ENCODE results near the gene OTOS. TPM values are rescaled to one million over a fixed set of nuclear protein-coding genes. Genes with fewer than 3 reads are reported as not detected.

Gene OTOS
- total and polyA plus RNA-seq, 2 of the 4 experiments (the other 2 are of a cell fraction) = 0.34 TPM; not detected in 1

GRCh38 chr2:240140920-240141319 is 462 bp upstream of the OTOS start:
- Histone ChIP-seq H4K5ac (ENCODE audit: low read depth, low read length) (no peak overlapping the region), H3K27ac (ENCODE audit: insufficient read depth, low read length) (no peak overlapping the region), H2BK120ac (ENCODE audit: low read depth, low read length) (no peak overlapping the region), H3K4me2 (ENCODE audit: low read depth, low read length) (no peak overlapping the region), H3K9ac (ENCODE audit: low read depth, low read length) (no peak overlapping the region), H3K36me3 (ENCODE audit: control insufficient read depth, insufficient read depth, low read length) (no peaks in the 10 kb centered on the region), H2BK15ac (ENCODE audit: low read depth, low read length) (no peak overlapping the region), H3K9me3 (ENCODE audit: control insufficient read depth, insufficient read depth, low read length) (no peaks in the 10 kb centered on the region), H3K4ac (ENCODE audit: low read depth, low read length) (no peak overlapping the region), H2BK5ac (ENCODE audit: low read depth, low read length, poor library complexity, severe bottlenecking) (no peak overlapping the region), H4K20me1 (ENCODE audit: insufficient read depth, low read length) (no peaks in the 10 kb centered on the region), H3K27me3 (ENCODE audit: control insufficient read depth, insufficient read depth, low read length) (peaks cover 27% of the 10 kb centered on the region), H2AFZ (replicated peaks; ENCODE audit: low read length, poor library complexity) (no peak overlapping the region), H4K8ac (ENCODE audit: low read depth in 2 of 2, low read length in 2 of 2) (no peak overlapping the region), H2AK5ac (ENCODE audit: low read depth, low read length) (no peak overlapping the region), H3K56ac (ENCODE audit: extremely low read depth, insufficient read depth, low read length) (no peak overlapping the region), H3K18ac (ENCODE audit: low read depth, low read length) (no peak overlapping the region), H3K14ac (replicated peaks; ENCODE audit: low read depth, low read length) (no peak overlapping the region), H4K91ac (ENCODE audit: insufficient read depth, low read depth, low read length) (no peak overlapping the region), H3K4me1 (ENCODE audit: control insufficient read depth, insufficient read depth, low read length) (no peaks in the 10 kb centered on the region), H3K4me3 (ENCODE audit: insufficient read depth, low read depth, low read length) (no peak overlapping the region), H2BK20ac (ENCODE audit: low read depth, low read length) (no peak overlapping the region), H3K9me1 (ENCODE audit: insufficient read depth, low read length) (no peaks in the 10 kb centered on the region), H2AK9ac (replicated peaks; ENCODE audit: low read depth, low read length, poor library complexity) (no peak overlapping the region), H3K79me1 (ENCODE audit: low read depth in 1 of 2, low read length in 2 of 2) (peaks cover 0 to 1% of the 10 kb centered on the region in 2 experiments; a peak in 1 of 4 replicates), H3K23ac (ENCODE audit: low read depth, low read length) (no peak overlapping the region)
- in situ Hi-C loops (cut with MboI; ENCODE audit: low sequenced_read_pairs) (loop anchor here (5.0 to 25.0 kb wide), 2 partner anchors 79 to 1104 kb away; no protein-coding TSS in a partner anchor), intact Hi-C loops (cut with micrococcal nuclease) (no loop called here), dilution Hi-C loops (cut with HindIII; ENCODE audit: low sequenced_read_pairs, unreplicated experiment) (no loop called here)
- DNase-seq = no peak
- ChIA-PET CTCF (no interaction called here), POLR2A (ENCODE audit: unreplicated experiment) (no interaction called here)
- 65% methylated on average over 9 of the region's 11 CpGs; no CpG with 5 or more reads in 1 of the 2 experiments for WGBS, 2 experiments (ENCODE audit: extremely low coverage in 2 of 2, insufficient read length in 1 of 2)
- TF ChIP-seq, protein P1, sequence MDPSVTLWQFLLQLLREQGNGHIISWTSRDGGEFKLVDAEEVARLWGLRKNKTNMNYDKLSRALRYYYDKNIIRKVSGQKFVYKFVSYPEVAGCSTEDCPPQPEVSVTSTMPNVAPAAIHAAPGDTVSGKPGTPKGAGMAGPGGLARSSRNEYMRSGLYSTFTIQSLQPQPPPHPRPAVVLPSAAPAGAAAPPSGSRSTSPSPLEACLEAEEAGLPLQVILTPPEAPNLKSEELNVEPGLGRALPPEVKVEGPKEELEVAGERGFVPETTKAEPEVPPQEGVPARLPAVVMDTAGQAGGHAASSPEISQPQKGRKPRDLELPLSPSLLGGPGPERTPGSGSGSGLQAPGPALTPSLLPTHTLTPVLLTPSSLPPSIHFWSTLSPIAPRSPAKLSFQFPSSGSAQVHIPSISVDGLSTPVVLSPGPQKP (IDR thresholded peaks at IDR 0.05; ENCODE audit: borderline replicate concordance, low read depth, low read length) = no peak
- TF ChIP-seq RCOR1 (IDR thresholded peaks at IDR 0.05; ENCODE audit: insufficient replicate concordance, low read length) (no peak), USF2 (IDR thresholded peaks at IDR 0.05; ENCODE audit: low read depth, low read length) (no peak), BHLHE40 (IDR thresholded peaks at IDR 0.05; ENCODE audit: low read depth, low read length) (no peak), FOS (IDR thresholded peaks at IDR 0.05; ENCODE audit: low read depth, low read length) (no peak), RAD21 (IDR thresholded peaks at IDR 0.05; ENCODE audit: low read length) (no peak), CTCF (conservative IDR thresholded peaks at IDR 0.05; ENCODE audit: low read depth, low read length) (no peak), POLR2A (IDR thresholded peaks at IDR 0.05; ENCODE audit: low read depth, low read length) (no peak), CHD1 (IDR thresholded peaks at IDR 0.05; ENCODE audit: low read depth, low read length) (no peak), MXI1 (IDR thresholded peaks at IDR 0.05; ENCODE audit: borderline replicate concordance, low read depth, low read length) (no peak), MAFK (IDR thresholded peaks at IDR 0.05; ENCODE audit: low read depth, low read length) (no peak), MAZ (IDR thresholded peaks at IDR 0.05; ENCODE audit: borderline replicate concordance, low read depth, low read length) (no peak)
- ATAC-seq (ENCODE audit: low read depth) = no peak
- no TSS peak for BruUV-seq (replicated peaks)

Data from IMR-90 (cell line).